Ishikawa (cell line): Measurements from ENCODE around the gene MOBP.

Experiments used
- CEBPB ChIP-seq: IDR thresholded peaks from 2 replicates; pipeline ENCODE4 v1.6.1; 2012
- CREB1 ChIP-seq: IDR thresholded peaks from 2 replicates; pipeline ENCODE4 v1.6.1; 2012; ENCODE audit warnings: low read depth
- EGR1 ChIP-seq: IDR thresholded peaks from 2 replicates; pipeline ENCODE4 v1.6.1; 2012
- EP300 ChIP-seq: IDR thresholded peaks from 2 replicates; pipeline ENCODE4 v1.6.1; 2012; ENCODE audit warnings: borderline replicate concordance
- FOXM1 ChIP-seq: IDR thresholded peaks from 2 replicates; pipeline ENCODE4 v1.6.1; 2012; ENCODE audit warnings: low read depth, borderline replicate concordance
- NFIC ChIP-seq: IDR thresholded peaks from 2 replicates; pipeline ENCODE4 v1.6.1; 2012
- RAD21 ChIP-seq: IDR thresholded peaks from 2 replicates; pipeline ENCODE4 v1.6.1; 2012; ENCODE audit warnings: low read depth
- TAF1 ChIP-seq: IDR thresholded peaks from 2 replicates; pipeline ENCODE4 v1.6.1; 2012; ENCODE audit warnings: low read depth, mild to moderate bottlenecking
- TCF12 ChIP-seq: IDR thresholded peaks from 2 replicates; pipeline ENCODE4 v1.6.1; 2012; ENCODE audit warnings: low read depth
- TEAD4 ChIP-seq: IDR thresholded peaks from 2 replicates; pipeline ENCODE4 v1.6.1; 2012
- YY1 ChIP-seq: IDR thresholded peaks from 2 replicates; pipeline ENCODE4 v1.6.1; 2012; ENCODE audit warnings: low read depth
- ZBTB7A ChIP-seq: IDR thresholded peaks from 2 replicates; pipeline ENCODE4 v1.6.1; 2012; ENCODE audit warnings: low read depth
- TF ChIP-seq, protein P1 (sequence below): IDR thresholded peaks from 2 replicates; pipeline ENCODE4 v1.6.1; 2012
- TF ChIP-seq, protein P2 (sequence below): IDR thresholded peaks from 2 replicates; pipeline ENCODE4 v1.6.1; 2012
- TF ChIP-seq, protein P3 (sequence below): IDR thresholded peaks from 2 replicates; pipeline ENCODE4 v1.6.1; 2012; ENCODE audit warnings: low read depth, mild to moderate bottlenecking

MOBP gene

DNA sequence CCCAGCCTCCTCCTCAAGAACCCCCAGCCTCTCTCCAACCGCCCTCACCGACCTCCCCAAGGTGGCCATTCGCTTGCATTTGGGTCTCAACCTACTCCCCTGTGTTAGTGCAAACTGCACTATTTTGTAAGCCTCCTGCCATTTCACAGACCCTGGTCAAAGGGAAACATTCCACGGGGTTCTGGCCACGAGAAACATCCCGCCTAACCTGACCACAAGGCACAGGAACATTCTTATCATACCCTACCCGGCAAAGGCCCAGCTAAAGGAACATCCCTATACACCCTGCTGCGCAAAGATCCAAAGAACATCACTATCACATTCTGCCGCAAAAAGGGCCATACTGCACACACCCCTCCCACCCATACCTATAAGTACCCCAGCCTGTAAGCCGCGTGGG is 38.0 kb upstream of the MOBP start:
- TF ChIP-seq, protein P1, sequence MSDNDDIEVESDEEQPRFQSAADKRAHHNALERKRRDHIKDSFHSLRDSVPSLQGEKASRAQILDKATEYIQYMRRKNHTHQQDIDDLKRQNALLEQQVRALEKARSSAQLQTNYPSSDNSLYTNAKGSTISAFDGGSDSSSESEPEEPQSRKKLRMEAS = no peak

DNA sequence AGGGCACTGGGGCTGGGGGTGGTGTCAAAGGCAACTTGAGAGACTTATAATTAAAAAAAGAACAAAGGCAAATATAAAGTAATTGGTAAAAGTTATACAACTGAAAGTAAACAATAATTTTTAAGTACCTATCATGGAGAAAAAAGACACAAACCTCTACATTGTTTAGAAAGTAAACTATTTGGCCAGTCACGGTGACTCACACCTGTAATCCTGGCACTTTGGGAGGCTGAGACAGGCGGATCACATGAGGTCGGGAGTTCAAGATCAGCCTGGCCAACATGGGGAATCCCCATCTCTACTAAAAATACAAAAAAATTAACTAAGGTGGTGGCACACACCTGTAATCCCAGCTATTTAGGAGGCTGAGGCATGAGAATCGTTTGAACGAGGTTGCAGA is 35.1 kb upstream of the MOBP start:
- no peak for TF ChIP-seq CREB1

DNA sequence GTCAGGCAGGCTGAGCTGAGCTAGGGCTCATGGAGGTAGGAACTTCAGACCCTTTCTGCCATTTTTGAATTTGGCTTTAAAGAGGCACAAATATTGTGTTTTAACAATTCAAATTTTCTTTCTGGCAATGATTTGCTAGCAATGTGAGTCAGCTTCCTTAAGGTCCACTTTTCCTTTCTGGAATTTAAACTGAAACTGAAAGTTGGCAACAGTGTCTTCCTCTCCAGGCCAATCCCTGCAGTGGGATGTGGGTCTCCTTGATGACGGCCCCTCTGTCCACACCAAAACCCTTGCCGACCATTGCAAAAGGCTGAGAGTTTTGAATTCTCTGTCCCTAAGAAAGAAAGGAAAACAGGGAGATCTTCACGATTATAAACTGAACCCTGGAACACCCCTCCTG is 33.8 kb upstream of the MOBP start:
- TF ChIP-seq TEAD4 (no peak), FOXM1 (no peak), EGR1 (no peak), CEBPB (no peak), TCF12 (no peak), NFIC (no peak), EP300 (no peak), YY1 (no peak), RAD21 (no peak), TAF1 (no peak), ZBTB7A (no peak), CREB1 (no peak)
- TF ChIP-seq, protein P1 = no peak
- TF ChIP-seq, protein P2, sequence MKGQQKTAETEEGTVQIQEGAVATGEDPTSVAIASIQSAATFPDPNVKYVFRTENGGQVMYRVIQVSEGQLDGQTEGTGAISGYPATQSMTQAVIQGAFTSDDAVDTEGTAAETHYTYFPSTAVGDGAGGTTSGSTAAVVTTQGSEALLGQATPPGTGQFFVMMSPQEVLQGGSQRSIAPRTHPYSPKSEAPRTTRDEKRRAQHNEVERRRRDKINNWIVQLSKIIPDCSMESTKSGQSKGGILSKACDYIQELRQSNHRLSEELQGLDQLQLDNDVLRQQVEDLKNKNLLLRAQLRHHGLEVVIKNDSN = no peak
- TF ChIP-seq, protein P3, sequence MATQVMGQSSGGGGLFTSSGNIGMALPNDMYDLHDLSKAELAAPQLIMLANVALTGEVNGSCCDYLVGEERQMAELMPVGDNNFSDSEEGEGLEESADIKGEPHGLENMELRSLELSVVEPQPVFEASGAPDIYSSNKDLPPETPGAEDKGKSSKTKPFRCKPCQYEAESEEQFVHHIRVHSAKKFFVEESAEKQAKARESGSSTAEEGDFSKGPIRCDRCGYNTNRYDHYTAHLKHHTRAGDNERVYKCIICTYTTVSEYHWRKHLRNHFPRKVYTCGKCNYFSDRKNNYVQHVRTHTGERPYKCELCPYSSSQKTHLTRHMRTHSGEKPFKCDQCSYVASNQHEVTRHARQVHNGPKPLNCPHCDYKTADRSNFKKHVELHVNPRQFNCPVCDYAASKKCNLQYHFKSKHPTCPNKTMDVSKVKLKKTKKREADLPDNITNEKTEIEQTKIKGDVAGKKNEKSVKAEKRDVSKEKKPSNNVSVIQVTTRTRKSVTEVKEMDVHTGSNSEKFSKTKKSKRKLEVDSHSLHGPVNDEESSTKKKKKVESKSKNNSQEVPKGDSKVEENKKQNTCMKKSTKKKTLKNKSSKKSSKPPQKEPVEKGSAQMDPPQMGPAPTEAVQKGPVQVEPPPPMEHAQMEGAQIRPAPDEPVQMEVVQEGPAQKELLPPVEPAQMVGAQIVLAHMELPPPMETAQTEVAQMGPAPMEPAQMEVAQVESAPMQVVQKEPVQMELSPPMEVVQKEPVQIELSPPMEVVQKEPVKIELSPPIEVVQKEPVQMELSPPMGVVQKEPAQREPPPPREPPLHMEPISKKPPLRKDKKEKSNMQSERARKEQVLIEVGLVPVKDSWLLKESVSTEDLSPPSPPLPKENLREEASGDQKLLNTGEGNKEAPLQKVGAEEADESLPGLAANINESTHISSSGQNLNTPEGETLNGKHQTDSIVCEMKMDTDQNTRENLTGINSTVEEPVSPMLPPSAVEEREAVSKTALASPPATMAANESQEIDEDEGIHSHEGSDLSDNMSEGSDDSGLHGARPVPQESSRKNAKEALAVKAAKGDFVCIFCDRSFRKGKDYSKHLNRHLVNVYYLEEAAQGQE = no peak

DNA sequence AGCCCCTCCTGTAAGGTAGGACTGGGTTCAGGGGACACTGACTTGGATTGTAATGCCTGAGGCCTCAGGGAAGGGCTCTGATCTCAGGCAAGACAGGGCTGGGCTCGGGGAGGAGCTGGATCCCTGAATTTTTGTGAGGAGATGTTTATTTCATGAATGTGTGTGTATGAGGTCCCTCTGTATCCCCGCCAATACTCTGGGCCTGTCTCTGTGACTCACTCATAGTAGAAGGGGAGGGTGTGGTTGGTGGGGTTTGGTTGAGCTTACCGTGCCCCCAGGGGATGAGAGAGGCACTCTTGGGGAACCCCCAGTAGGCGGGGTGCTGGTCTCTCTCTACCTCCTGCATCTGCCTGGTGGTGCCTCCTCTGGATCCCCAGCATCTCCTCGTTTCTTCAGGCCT is 32.9 kb upstream of the MOBP start:
- TF ChIP-seq TAF1 = no peak

DNA sequence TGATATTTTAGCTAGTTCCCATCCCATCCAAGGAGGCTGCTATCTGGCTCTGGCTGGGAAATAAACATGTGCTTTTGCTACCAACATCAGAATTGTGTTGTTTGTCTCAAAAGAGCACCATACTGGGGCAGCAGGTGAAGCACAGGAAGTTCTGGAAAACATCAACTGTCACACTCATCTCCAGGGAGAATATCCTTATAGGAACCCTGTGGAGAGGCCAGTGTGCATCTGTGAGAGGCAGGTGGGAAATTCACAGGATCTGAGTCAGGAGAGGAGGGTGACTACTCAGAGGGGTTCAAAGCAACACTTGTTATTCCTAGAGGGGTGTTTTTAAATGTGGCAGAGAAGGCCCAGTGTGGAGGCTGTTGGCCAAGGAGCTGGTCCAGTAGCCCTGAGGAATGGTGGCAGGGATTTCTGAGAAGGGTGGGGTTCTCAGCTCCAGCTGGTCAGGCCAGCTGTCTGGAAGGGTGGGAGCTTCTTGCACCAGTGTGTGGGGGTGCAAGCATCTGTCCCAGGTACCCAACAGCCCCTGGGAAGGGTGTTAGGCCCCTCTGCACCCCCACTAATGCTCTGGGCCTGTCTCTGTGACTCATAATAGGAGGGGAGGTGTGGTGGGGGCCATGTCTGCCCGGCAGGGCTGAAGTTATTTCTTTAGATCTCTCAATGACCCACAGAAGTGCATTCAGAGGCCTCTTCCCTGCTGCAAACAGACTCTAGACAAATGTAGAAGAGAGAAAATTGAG is 32.3 kb upstream of the MOBP start:
- TF ChIP-seq, protein P2 = no peak
- TF ChIP-seq CREB1 (no peak), NFIC (no peak), TAF1 (no peak), EGR1 (no peak), YY1 (no peak), TEAD4 (no peak), TCF12 (no peak), RAD21 (no peak), CEBPB (no peak), EP300 (no peak)
- TF ChIP-seq, protein P1 = no peak
- TF ChIP-seq, protein P3 = no peak

DNA sequence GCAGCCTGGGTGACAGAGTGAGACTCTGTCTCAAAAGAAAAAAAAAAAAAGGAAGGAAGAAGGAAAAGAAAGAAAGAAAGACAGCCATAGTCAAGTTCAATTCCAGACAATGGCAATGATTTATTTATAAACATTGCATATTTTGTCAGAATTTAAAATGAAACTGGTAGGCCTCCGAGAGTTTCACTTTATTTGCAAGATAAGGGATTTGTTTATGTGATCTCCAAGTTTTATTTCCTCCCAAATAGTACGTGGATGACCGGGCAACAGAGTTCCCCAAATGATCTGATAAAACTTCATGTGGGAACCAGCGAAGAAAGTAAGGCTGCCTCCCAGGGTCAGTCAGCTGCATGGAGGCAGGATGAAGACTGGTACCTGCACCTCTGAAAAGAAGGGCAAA is 28.6 kb upstream of the MOBP start:
- no peak for TF ChIP-seq ZBTB7A
- TF ChIP-seq EP300 = no peak
- no peak for TF ChIP-seq TEAD4
- TF ChIP-seq, protein P2 = no peak
- TF ChIP-seq EGR1 = no peak
- TF ChIP-seq YY1 = no peak
- TF ChIP-seq, protein P1 = no peak
- no peak for TF ChIP-seq CEBPB
- no peak for TF ChIP-seq FOXM1
- TF ChIP-seq RAD21 = no peak
- TF ChIP-seq, protein P3 = no peak
- TF ChIP-seq TAF1 = no peak
- no peak for TF ChIP-seq CREB1
- TF ChIP-seq TCF12 = no peak
- TF ChIP-seq NFIC = no peak
